ENCODE data around the gene CNTN4.
"Not testable (repeated sequence)": the region's sequence is repeated elsewhere in the genome, so short reads cannot be mapped to it uniquely, and the experiment has no call there.

The CNTN4 gene

GRCh38 chr3:2527328-2527727, 428.7 kb downstream of the CNTN4 start:
- DNase-seq: not testable (repeated sequence)

- not testable (repeated sequence) for DNase-seq
Measured at GRCh38 chr3:2534767-2535166, 436.1 kb downstream of the CNTN4 start.

- DNase-seq: no peak
Measured at GRCh38 chr3:2535206-2535605, 436.5 kb downstream of the CNTN4 start.

- no peak for DNase-seq
Measured at GRCh38 chr3:2536575-2536974, 437.9 kb downstream of the CNTN4 start.

- no peak for DNase-seq
Measured at GRCh38 chr3:2540115-2540514, 441.4 kb downstream of the CNTN4 start.

- no peak for DNase-seq
Measured at GRCh38 chr3:2543247-2543646, 444.6 kb downstream of the CNTN4 start.

- DNase-seq: no peak
Measured at GRCh38 chr3:2544212-2544611, 445.5 kb downstream of the CNTN4 start.

GRCh38 chr3:2544718-2545117, 446.1 kb downstream of the CNTN4 start:
- DNase-seq: no peak

GRCh38 chr3:2547049-2547448, 448.4 kb downstream of the CNTN4 start:
- no peak for DNase-seq

GRCh38 chr3:2554656-2555055, 456.0 kb downstream of the CNTN4 start:
- DNase-seq: no peak

- DNase-seq: no peak
Measured at GRCh38 chr3:2558796-2559195, 460.1 kb downstream of the CNTN4 start.

GRCh38 chr3:2567451-2567850, 468.8 kb downstream of the CNTN4 start:
- no peak for DNase-seq

- DNase-seq: no peak
Measured at GRCh38 chr3:2568156-2568555, 469.5 kb downstream of the CNTN4 start.

GRCh38 chr3:2568929-2569328, 470.3 kb downstream of the CNTN4 start:
- no peak for DNase-seq

GRCh38 chr3:2577571-2577970, 478.9 kb downstream of the CNTN4 start:
- no peak for DNase-seq

GRCh38 chr3:2578560-2578959, 479.9 kb downstream of the CNTN4 start:
- DNase-seq: no peak

- DNase-seq: no peak
Measured at GRCh38 chr3:2579206-2579605, 480.5 kb downstream of the CNTN4 start.

- no peak for DNase-seq
Measured at GRCh38 chr3:2583046-2583445, 484.4 kb downstream of the CNTN4 start.

- no peak for DNase-seq
Measured at GRCh38 chr3:2589336-2589969, 490.8 kb downstream of the CNTN4 start.

- no peak for DNase-seq
Measured at GRCh38 chr3:2595486-2595885, 496.8 kb downstream of the CNTN4 start.

- DNase-seq: no peak
Measured at GRCh38 chr3:2597615-2598014, 498.9 kb downstream of the CNTN4 start.

- DNase-seq: no peak
Measured at GRCh38 chr3:2599471-2599870, 500.8 kb downstream of the CNTN4 start.

- no peak for DNase-seq
Measured at GRCh38 chr3:2603692-2604289, 505.1 kb downstream of the CNTN4 start.

- no peak for DNase-seq
Measured at GRCh38 chr3:2614578-2614977, 515.9 kb downstream of the CNTN4 start.

GRCh38 chr3:2615080-2615479, 516.4 kb downstream of the CNTN4 start:
- DNase-seq: no peak
